Activated CD8-positive, alpha-beta memory T cell treated with anti-CD3 and anti-CD28 coated beads, Interleukin-2, amount 10 ng/mL, durations not matched to agents 7 days and 5 days (primary cell): ENCODE results near the gene EZH1. TPM values are rescaled to one million over a fixed set of nuclear protein-coding genes. Genes with fewer than 3 reads are reported as not detected.
"Not testable (repeated sequence)": the region's sequence is repeated elsewhere in the genome, so short reads cannot be mapped to it uniquely, and the experiment has no call there.

ENCODE experiments used
- ATAC-seq: fragments of 150-1000 bp; cut with Tn5 transposase; one replicate; pipeline ENCODE4 v1.10.0; 2021; ENCODE audit warnings: moderate library complexity
- CTCF ChIA-PET: fragments of 350-600 bp; sonication (Branson Sonifier 250); formaldehyde crosslinking; loops from one replicate; lab custom pipeline; 2021; ENCODE audit warnings: antibody characterized with exemption; lab: Charles Lee
- DNase-seq: peaks from one replicate; pipeline ENCODE4 v3.0.0-alpha.2; 2020
- H3K27ac Mint-ChIP-seq: one replicate; pipeline ENCODE4 v1.8.0; 2021; ENCODE audit warnings: mild to moderate bottlenecking, mixed read lengths
- H3K27me3 Mint-ChIP-seq: one replicate; pipeline ENCODE4 v1.8.0; 2021; ENCODE audit warnings: mixed read lengths
- H3K36me3 Mint-ChIP-seq: one replicate; pipeline ENCODE4 v1.8.0; 2021; ENCODE audit warnings: mild to moderate bottlenecking, mixed read lengths
- H3K4me1 Mint-ChIP-seq: one replicate; pipeline ENCODE4 v1.8.0; 2021; ENCODE audit warnings: mixed read lengths
- H3K4me3 Mint-ChIP-seq: one replicate; pipeline ENCODE4 v1.8.0; 2021; ENCODE audit warnings: mild to moderate bottlenecking, moderate library complexity, mixed read lengths
- H3K9me3 Mint-ChIP-seq: one replicate; pipeline ENCODE4 v1.8.0; 2022; ENCODE audit warnings: low read depth, mixed read lengths
- total RNA-seq, 2 experiments: library from RNA; stranded (reverse); gene quantifications; one replicate each; pipeline ENCODE4 v1.2.3, GENCODE V29; 2021

The EZH1 gene
- total RNA-seq, 2 experiments from 2014 or later: 39.9 to 46.5 TPM

DNA sequence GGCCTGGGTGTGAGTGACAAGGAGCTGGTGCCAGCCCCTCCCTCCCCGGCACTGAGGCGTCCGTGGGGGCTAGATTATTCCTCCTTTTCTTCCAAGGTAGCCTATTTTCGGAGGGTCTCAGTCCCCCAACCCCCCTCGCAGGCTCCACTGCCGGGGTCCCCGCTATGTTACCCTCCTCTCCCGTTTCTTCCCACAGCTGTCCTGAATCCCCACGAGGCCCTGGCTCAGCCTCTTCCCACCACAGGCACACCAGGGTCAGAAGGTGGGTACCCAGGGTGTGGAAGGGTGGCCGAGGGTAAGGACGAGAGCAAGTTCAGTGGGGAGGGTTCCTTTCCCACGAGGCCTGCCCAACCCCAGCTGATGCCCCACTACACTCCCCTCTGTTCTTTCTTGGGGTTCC, 16.8 kb upstream of the EZH1 start:
- no peaks in the 10 kb centered on the region for H3K9me3 Mint-ChIP-seq
- no peaks in the 10 kb centered on the region for H3K36me3 Mint-ChIP-seq
- peaks cover 3% of the 10 kb centered on the region for H3K4me1 Mint-ChIP-seq
- DNase-seq (no peak), ATAC-seq (no peak)
- no peak overlapping the region for H3K4me3 Mint-ChIP-seq
- CTCF ChIA-PET: interaction anchor here (0.8 to 5.6 kb wide), 8 partner anchors 12 to 182 kb away, joined by 3 to 110 read pairs (median 5); partner anchors contain the start of genes PLEKHH3, PSMC3IP, RETREG3 and VPS25
- H3K27ac Mint-ChIP-seq: no peak overlapping the region
- peaks cover 56% of the 10 kb centered on the region for H3K27me3 Mint-ChIP-seq

DNA sequence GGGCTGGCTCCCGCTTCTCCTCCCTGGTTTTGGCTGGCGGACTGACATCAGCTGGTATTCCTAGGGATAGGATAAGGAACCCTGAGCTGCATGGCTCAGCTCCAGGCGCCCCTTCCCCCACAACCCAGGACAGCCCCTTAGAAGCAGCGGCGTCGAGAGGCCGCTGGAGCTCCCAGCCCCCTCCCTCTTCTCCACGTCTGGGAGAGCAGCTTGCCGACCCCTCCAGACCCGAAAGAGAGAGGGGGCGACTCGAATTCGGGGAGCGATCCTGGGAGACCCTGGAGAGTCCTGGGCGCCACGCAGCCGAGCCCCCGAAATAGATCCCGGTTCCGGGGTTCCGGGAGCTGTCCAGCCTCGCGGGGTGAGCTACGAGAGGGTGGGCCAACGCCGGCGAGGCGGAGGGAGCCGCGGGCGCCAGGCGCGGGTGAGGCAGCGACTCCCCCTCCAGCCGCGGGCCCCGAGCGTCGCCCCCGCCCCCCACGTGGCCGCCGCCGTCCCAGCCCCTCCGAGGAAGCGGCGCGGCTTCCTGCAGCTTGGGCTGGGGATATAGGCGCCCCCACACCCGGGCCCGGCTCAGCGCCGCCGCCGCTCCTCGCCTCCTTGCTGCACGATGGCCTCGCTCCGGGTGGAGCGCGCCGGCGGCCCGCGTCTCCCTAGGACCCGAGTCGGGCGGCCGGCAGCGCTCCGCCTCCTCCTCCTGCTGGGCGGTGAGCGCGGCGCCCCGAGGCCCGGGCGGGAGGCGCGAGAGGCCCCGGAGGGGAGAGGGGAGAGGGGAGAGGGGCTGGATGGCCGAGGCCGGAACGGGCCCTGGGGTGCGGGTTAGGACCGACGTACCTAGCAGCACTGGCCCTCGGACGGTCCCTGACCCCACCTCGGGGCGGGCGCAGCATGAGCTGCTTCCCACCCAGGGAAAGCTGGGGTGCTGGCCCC, 16.1 kb upstream of the EZH1 start, which contains the start of gene RAMP2:
Gene RAMP2 (plus strand): TSS at position 576 of the 930 bp plus-strand sequence. CDS start 35 bp downstream, at position 611.
- H3K27me3 Mint-ChIP-seq: peaks cover 60% of the 10 kb centered on the region
- peaks cover 3% of the 10 kb centered on the region for H3K4me1 Mint-ChIP-seq
- ATAC-seq (peak; percentile 42), DNase-seq (no peak)
- H3K36me3 Mint-ChIP-seq: no peaks in the 10 kb centered on the region
- H3K4me3 Mint-ChIP-seq: no peak within 1 kb of the TSS
- no peaks in the 10 kb centered on the region for H3K9me3 Mint-ChIP-seq
- CTCF ChIA-PET: interaction anchor here (0.8 to 5.6 kb wide), 9 partner anchors 9 to 212 kb away, joined by 3 to 110 read pairs (median 4); partner anchors contain the start of genes PLEKHH3, PSMC3IP, RETREG3 and VPS25
- no peak within 1 kb of the TSS for H3K27ac Mint-ChIP-seq

DNA sequence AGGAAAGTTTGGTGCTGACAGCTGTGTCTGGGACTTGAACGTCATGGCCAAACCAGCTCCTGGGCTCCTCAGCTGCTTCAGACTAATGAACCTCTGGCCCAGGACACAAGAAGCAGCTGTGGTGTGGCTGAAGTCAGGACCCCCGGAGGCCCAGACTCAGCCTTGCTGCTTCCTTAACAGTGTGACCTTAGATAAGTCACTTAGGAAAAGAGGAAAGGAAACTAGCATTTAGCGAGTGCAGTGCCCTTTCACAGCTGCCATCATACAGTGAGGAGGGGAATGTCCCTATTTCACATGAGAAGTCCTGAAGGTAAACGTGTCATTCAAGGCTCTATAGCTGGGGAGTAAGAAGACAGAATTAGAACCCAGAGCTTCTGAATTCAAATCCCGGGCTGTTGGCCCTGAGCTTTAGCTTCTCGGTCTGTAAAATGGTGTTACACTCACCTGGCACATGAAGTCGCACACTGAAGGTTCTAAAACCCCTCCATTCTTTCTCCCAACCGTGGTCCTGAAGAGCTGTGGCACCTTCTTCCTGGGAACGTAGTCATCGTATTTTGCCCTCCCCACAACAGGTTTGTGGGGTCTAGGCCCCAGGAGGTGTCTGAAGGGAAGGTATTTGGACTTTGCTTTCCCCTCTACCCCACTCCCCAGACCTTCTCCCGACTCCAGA, 15.3 kb upstream of the EZH1 start:
- Mint-ChIP-seq H3K36me3 (no peaks in the 10 kb centered on the region), H3K27ac (no peak overlapping the region), H3K4me1 (peaks cover 3% of the 10 kb centered on the region), H3K27me3 (peaks cover 60% of the 10 kb centered on the region), H3K4me3 (no peak overlapping the region), H3K9me3 (no peaks in the 10 kb centered on the region)
- DNase-seq: no peak
- no peak for ATAC-seq
- CTCF ChIA-PET: interaction anchor here (0.9 to 5.6 kb wide), 7 partner anchors 10 to 211 kb away, joined by 3 to 110 read pairs (median 4); partner anchors contain the start of genes PSMC3IP and VPS25

DNA sequence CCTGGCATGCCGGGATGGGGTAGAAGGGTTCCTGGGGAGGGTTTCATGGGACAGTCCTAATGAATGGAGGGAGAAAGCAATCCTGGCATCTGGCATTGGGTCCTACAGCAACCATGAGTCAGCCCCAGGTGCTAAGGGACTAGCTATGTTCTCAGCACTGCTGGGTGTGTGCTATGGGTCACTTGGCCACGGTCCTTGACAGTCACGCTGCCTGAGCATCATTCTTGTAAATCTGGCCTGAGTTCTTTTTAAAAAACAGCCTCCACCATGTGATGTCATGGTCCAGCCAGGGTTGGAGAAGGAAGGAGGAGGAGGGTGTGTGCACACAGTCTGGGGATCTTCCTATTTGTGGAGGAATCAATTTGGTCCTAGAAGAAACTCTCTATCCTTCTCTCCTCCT, 9.9 kb upstream of the EZH1 start:
- DNase-seq (no peak), ATAC-seq (no peak)
- CTCF ChIA-PET: interaction anchor here (1.0 to 1.5 kb wide), 3 partner anchors 9 to 177 kb away, joined by 3 to 7 read pairs (median 7); partner anchors contain the start of gene PSMC3IP
- Mint-ChIP-seq H3K36me3 (no peaks in the 10 kb centered on the region), H3K27ac (no peak overlapping the region), H3K9me3 (no peaks in the 10 kb centered on the region), H3K4me1 (no peaks in the 10 kb centered on the region), H3K4me3 (no peak overlapping the region), H3K27me3 (peaks cover 62% of the 10 kb centered on the region)

DNA sequence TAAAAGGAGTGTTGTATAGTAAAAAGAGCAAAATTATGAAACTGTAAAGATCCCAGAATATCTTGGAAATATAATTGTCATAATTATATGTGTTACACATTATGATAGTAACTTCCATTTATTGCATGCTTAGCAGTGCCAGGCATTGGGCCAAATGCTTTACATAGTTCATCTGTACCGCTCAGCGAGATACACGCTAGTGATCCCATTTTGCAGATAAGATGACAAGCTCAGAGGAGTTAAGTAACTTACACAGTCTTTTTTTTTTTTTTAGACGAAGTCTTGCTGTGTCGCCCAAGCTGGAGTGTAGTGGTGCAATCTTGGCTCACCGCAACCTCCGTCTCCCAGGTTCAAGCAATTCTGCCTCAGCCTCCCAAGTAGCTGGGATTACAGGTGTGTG, 6.8 kb upstream of the EZH1 start:
- ATAC-seq (no peak), DNase-seq (no peak)
- H3K36me3 Mint-ChIP-seq: no peaks in the 10 kb centered on the region
- H3K4me3 Mint-ChIP-seq: no peak overlapping the region
- no peaks in the 10 kb centered on the region for H3K9me3 Mint-ChIP-seq
- peaks cover 63% of the 10 kb centered on the region for H3K27me3 Mint-ChIP-seq
- CTCF ChIA-PET: interaction anchor here (2.8 kb wide), 1 partner anchor 12 kb away, joined by 11 read pairs; no protein-coding TSS in a partner anchor
- no peak overlapping the region for H3K27ac Mint-ChIP-seq
- H3K4me1 Mint-ChIP-seq: no peaks in the 10 kb centered on the region

DNA sequence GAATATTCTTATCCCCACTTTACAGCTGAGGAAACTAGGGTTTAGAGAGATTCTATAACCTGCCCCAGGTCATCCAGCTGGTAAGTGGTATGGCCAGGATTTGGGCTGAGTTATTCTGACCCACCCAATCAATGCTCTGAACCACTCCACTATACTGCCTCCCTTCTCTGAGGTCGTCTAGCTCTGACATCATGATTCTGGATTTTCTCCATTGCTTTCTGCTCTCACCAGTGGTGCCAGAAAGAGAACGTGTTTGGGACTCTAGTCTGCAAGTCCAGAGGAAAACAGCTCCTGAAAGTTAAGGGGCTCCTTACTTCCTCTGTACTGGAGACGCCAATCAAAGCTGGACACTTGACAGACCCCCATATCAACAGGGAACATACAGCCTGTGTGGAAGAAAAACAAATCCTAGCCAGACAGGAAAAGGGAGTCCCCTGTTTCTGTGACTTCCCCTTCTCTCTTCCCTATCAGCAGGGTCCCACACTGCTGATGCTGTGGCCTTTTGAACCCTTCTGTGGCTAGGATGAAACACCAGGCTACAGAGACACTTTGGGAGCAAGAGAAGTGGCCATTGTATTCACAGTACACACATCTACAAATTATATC, 6.0 kb upstream of the EZH1 start:
- Mint-ChIP-seq H3K4me1 (no peaks in the 10 kb centered on the region), H3K4me3 (no peak overlapping the region), H3K9me3 (no peaks in the 10 kb centered on the region), H3K27me3 (peaks cover 64% of the 10 kb centered on the region), H3K27ac (no peak overlapping the region), H3K36me3 (no peaks in the 10 kb centered on the region)
- CTCF ChIA-PET: interaction anchor here (1.5 to 2.8 kb wide), 3 partner anchors 10 to 28 kb away, joined by 3 to 11 read pairs (median 6); partner anchors contain the start of gene RAMP2
- DNase-seq (no peak), ATAC-seq (no peak)

DNA sequence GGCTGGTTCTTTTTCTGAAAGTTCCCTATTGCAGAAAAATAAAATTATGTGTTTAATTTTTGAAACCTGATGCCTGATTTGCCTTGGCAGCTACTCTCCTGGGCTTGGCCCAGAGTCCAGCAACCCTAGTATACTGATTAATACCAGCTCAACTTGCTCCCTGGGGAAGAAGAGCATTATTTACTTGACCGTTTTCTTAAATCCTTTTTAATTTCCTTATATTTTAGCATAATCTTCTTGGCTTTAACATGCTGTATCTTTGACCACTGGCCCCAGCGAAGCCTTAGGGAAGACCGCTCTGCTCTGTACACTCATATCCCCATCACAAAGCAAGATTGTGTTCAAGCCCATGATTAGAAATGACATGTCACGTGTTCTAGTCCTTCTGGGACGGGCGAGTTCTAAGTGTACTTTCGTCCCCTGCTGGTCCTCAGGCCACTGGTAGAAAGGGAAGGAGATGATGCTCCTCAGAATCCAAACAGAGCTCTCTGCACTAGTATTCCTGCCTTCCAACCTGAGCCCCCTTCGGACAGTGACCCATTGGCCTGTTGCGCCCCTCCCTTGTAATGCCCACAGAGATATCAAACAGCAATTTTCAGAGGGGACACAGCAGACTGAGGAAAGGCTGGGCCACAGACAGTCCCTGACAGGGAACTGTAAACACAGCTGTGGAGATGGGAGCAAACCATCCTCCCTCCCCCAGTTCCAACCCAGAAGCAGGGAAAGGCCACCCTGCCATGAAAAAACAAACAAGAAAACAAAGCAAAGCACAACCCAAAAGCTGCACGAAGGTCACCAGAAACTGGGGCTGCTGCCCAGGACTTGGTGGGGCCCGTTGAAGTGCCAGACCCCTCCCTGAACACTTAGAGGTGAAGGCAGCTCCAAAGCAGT, 4.3 kb upstream of the EZH1 start:
- ATAC-seq (no peak), DNase-seq (no peak)
- Mint-ChIP-seq H3K27me3 (peaks cover 58% of the 10 kb centered on the region), H3K36me3 (no peaks in the 10 kb centered on the region), H3K4me3 (no peak overlapping the region), H3K9me3 (no peaks in the 10 kb centered on the region), H3K4me1 (peaks cover 9% of the 10 kb centered on the region), H3K27ac (no peak overlapping the region)
- CTCF ChIA-PET: interaction anchor here (1.1 to 2.8 kb wide), 7 partner anchors 12 to 171 kb away, joined by 3 to 11 read pairs (median 3); partner anchors contain the start of gene RAMP2

DNA sequence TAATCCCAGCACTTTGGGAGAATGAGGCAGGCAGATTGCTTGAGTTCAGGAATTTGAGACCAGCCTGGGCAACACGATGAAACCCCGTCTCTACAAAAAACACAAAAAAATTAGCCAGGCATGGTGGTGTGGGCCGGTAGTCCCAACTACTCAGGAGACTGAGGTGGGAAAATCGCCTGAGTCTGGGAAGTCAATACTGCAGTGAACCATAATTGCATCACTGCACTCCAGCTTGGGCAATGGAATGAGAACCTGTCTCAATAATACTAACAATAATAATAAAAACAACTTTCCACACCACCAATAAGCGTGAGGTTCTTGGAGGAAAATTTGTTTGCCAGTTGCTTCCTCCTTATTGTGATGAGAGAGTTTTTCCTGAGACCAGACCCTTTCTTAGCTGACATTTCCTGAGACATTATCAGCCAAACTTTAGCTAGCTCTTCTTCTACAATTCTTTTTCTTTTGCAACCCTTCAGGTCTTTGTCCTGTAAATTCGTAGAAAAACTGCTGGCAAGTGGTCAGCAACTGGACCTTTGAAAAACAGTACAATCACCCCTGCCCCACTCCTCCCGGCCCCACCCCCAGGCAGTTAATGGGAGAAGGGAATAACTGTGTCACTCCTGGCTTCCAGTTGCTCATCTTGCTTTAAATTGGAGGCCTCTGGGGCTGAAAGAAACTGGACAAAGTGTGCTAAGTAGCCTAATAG, 3.5 kb upstream of the EZH1 start:
- H3K9me3 Mint-ChIP-seq: no peaks in the 10 kb centered on the region
- ATAC-seq (no peak), DNase-seq (no peak)
- H3K4me3 Mint-ChIP-seq: no peak overlapping the region
- H3K27ac Mint-ChIP-seq: no peak overlapping the region
- H3K27me3 Mint-ChIP-seq: peaks cover 54% of the 10 kb centered on the region
- H3K4me1 Mint-ChIP-seq: peaks cover 16% of the 10 kb centered on the region
- CTCF ChIA-PET: interaction anchor here (1.1 to 2.5 kb wide), 4 partner anchors 12 to 72 kb away, joined by 3 to 6 read pairs (median 3); partner anchors contain the start of gene RAMP2
- no peaks in the 10 kb centered on the region for H3K36me3 Mint-ChIP-seq

DNA sequence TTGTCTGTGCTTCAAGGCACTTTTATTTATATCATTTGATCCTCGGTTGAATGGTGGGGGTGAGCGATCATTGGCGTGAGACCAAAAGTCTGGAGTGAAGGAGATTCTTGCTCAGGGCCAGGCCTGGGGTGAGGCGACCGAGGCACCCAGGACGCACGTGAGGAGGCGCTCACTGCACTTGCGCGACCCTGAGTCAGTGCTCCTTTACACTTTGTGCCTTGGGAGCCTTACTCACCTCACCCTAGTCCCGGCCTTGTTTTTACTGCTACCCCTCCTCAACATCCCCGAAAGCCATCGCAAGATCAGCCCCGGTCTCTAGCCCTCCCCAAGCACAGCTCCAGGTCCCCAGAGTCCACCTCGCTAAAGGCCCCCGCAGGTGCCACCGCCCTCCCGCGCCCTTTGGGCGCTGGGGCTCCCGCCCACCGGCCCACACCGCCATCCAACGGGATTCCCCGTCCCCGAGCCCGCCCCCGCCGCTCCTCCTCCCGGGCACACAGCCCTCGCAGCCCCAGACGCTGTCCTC, 496 bp downstream of the EZH1 start:
- Mint-ChIP-seq H3K4me3 (peak overlapping the region; percentile 98), H3K27ac (peak overlapping the region; percentile 90), H3K27me3 (peaks cover 28% of the 10 kb centered on the region), H3K36me3 (no peaks in the 10 kb centered on the region), H3K9me3 (no peaks in the 10 kb centered on the region), H3K4me1 (peaks cover 20% of the 10 kb centered on the region)
- CTCF ChIA-PET: interaction anchor here (1.4 to 1.9 kb wide), 3 partner anchors 19 to 166 kb away, joined by 4 to 8 read pairs (median 7); partner anchors contain the start of gene PSMC3IP
- peak; percentile 66 for DNase-seq
- peak; percentile 63 for ATAC-seq

DNA sequence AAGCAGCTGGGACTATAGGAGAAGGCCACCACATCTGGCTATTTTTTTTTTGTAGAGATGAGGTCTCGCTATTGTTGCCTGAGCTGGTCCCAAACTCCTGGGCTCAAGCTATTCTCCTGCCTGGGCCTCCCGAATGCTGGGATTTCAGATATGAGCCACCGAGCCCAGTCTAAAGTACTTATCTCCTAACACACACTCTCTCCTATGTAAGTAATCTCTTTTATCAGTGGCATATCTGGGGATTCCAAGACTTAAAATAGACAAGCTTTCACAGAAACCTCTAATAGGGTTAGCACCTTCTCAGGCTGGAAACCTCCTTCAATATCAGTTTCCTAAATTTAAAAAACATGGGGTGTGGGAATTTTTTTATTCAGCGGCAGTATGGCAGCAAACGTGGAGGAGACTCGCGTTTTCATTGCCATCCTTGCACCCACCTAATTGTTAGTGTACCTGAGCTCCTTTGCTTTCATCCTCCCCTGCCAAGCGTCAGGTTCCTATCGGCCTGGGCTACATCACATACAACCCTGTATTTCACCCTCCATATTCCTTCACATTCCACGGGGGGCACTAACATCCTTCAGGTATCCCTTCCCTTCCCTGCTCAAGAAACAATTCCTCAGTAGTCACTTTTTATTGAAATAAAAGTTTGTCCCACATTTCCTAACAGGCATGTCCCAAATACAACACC, 1.1 kb downstream of the EZH1 start:
- Mint-ChIP-seq H3K9me3 (no peaks in the 10 kb centered on the region), H3K36me3 (no peaks in the 10 kb centered on the region), H3K27ac (peak overlapping the region; percentile 90), H3K4me3 (peak overlapping the region; percentile 98), H3K4me1 (peaks cover 20% of the 10 kb centered on the region), H3K27me3 (peaks cover 22% of the 10 kb centered on the region)
- DNase-seq (no peak), ATAC-seq (no peak)
- CTCF ChIA-PET: interaction anchor here (0.5 to 1.9 kb wide), 4 partner anchors 20 to 841 kb away, joined by 3 to 8 read pairs (median 6); partner anchors contain the start of gene PSMC3IP

DNA sequence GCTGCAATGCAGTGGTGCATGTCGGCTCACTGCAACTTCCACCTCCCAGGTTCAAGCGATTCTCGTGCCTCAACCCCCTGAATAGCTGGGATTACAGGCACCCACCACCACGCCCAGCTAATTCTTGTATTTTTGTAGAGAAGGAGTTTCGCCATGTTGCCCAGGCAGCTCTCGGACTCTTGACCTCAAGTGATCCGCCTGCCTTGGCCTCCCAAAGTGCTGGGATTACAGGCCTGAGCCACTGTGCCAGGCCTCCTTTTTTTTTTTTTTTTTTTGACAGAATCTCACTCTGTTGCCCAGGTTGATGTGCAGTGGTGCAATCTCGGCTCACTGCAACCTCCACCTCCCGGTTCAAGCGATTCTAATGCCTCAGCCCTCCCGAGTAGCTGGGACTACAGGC, 1.9 kb downstream of the EZH1 start:
- not testable (repeated sequence) for DNase-seq, H3K9me3 Mint-ChIP-seq, H3K36me3 Mint-ChIP-seq, H3K4me3 Mint-ChIP-seq, H3K27ac Mint-ChIP-seq, ATAC-seq
- peaks cover 20% of the 10 kb centered on the region for H3K4me1 Mint-ChIP-seq
- CTCF ChIA-PET: interaction anchor here (1.4 to 1.9 kb wide), 3 partner anchors 21 to 165 kb away, joined by 4 to 8 read pairs (median 7); partner anchors contain the start of gene PSMC3IP
- H3K27me3 Mint-ChIP-seq: peaks cover 21% of the 10 kb centered on the region
